ENCODE data around the gene IER5.
A peak's percentile ranks its signal among the peaks of the same experiment; 100 is the strongest.

IER5 gene

GRCh38 chr1:181124291-181124751 is 35.8 kb downstream of the IER5 start:
- no peak for DNase-seq (ENCODE audit: low read depth in 2 of 2)

GRCh38 chr1:181126289-181126688 is 37.8 kb downstream of the IER5 start:
- H3K4me3 ChIP-seq (replicated peaks in 1 of 2; ENCODE audit: low read depth in 2 of 2, low read length in 2 of 2): no peak overlapping the region
- TF ChIP-seq CTCF (IDR thresholded peaks at IDR 0.05; ENCODE audit: low read depth, low read length): no peak
- no peak for DNase-seq (ENCODE audit: low read depth in 2 of 2)

More at GRCh38 chr1:181124291-181124751, 35.8 kb downstream of the IER5 start:
- TF ChIP-seq CTCF (IDR thresholded peaks at IDR 0.05; ENCODE audit: low read depth, low read length): no peak
- no peak overlapping the region for H3K4me3 ChIP-seq (replicated peaks in 1 of 2; ENCODE audit: low read depth in 2 of 2, low read length in 2 of 2)

- no peak overlapping the region for H3K4me3 ChIP-seq (replicated peaks in 1 of 2; ENCODE audit: low read depth in 2 of 2, low read length in 2 of 2)
- DNase-seq (ENCODE audit: low read depth in 2 of 2): peak in 1 of 2 donors; percentile 39
- TF ChIP-seq CTCF (IDR thresholded peaks at IDR 0.05; ENCODE audit: low read depth, low read length): no peak
Observed at GRCh38 chr1:181126871-181127587, 38.5 kb downstream of the IER5 start.

GRCh38 chr1:181127898-181128453 is 39.5 kb downstream of the IER5 start:
- no peak overlapping the region for H3K4me3 ChIP-seq (replicated peaks in 1 of 2; ENCODE audit: low read depth in 2 of 2, low read length in 2 of 2)
- DNase-seq (ENCODE audit: low read depth in 2 of 2): no peak
- TF ChIP-seq CTCF (IDR thresholded peaks at IDR 0.05; ENCODE audit: low read depth, low read length): no peak

GRCh38 chr1:181128592-181129497 is 40.3 kb downstream of the IER5 start:
- TF ChIP-seq CTCF (IDR thresholded peaks at IDR 0.05; ENCODE audit: low read depth, low read length): no peak
- no peak overlapping the region for H3K4me3 ChIP-seq (replicated peaks in 1 of 2; ENCODE audit: low read depth in 2 of 2, low read length in 2 of 2)

GRCh38 chr1:181129771-181130606 is 41.5 kb downstream of the IER5 start:
- DNase-seq (ENCODE audit: low read depth in 2 of 2): no peak
- TF ChIP-seq CTCF (IDR thresholded peaks at IDR 0.05; ENCODE audit: low read depth, low read length): no peak
- no peak overlapping the region for H3K4me3 ChIP-seq (replicated peaks in 1 of 2; ENCODE audit: low read depth in 2 of 2, low read length in 2 of 2)

More at GRCh38 chr1:181128592-181129497, 40.3 kb downstream of the IER5 start:
- no peak for DNase-seq (ENCODE audit: low read depth in 2 of 2)
